ENCODE data around the gene SELENOF.
A peak's percentile ranks its signal among the peaks of the same experiment; 100 is the strongest.

The SELENOF gene

GRCh38 chr1:86939406-86939805 lies 25.5 kb upstream of the SELENOF start:
- Histone ChIP-seq H2AK5ac (ENCODE audit: low read length) (no peak overlapping the region), H4K8ac (ENCODE audit: low read depth, low read length) (no peak overlapping the region), H3K79me1 (ENCODE audit: low read length) (no peaks in the 10 kb centered on the region), H4K5ac (ENCODE audit: low read length) (no peak overlapping the region), H3K23ac (ENCODE audit: low read length) (no peak overlapping the region), H3K56ac (ENCODE audit: low read length) (no peak overlapping the region), H2BK5ac (ENCODE audit: low read length) (no peak overlapping the region), H3K18ac (ENCODE audit: low read length) (no peak overlapping the region), H2BK15ac (replicated peaks; ENCODE audit: low read depth) (no peak overlapping the region), H3K4ac (ENCODE audit: low read depth, low read length) (no peak overlapping the region), H3K27me3 (ENCODE audit: insufficient read depth, low read length, poor library complexity) (no peaks in the 10 kb centered on the region), H3K4me1 (ENCODE audit: control insufficient read depth, low read depth, low read length) (no peaks in the 10 kb centered on the region), H3K36me3 (ENCODE audit: control insufficient read depth, insufficient read depth, low read length) (no peaks in the 10 kb centered on the region), H3K4me2 (ENCODE audit: low read length) (no peak overlapping the region), H3K27ac (ENCODE audit: low read depth, low read length) (no peak overlapping the region), H2BK120ac (ENCODE audit: low read depth, low read length) (no peak overlapping the region), H3K4me3 (ENCODE audit: low read length) (no peak overlapping the region), H3K9ac (ENCODE audit: low read length) (no peak overlapping the region), H3K79me2 (ENCODE audit: control insufficient read depth, insufficient read depth, low read length) (peaks cover 7% of the 10 kb centered on the region)
- no CpG with 5 or more reads among the region's 3 CpGs for WGBS (ENCODE audit: extremely low coverage, insufficient coverage, low lambda C conversion rate)
- DNase-seq, result no peak

GRCh38 chr1:86938855-86939254 lies 24.9 kb upstream of the SELENOF start:
- no peak overlapping the region for H3K23ac ChIP-seq (ENCODE audit: low read length)
- DNase-seq, result no peak
- no peak overlapping the region for H3K9ac ChIP-seq (ENCODE audit: low read length)
- peaks cover 10% of the 10 kb centered on the region for H3K79me2 ChIP-seq (ENCODE audit: control insufficient read depth, insufficient read depth, low read length)
- H3K4ac ChIP-seq (ENCODE audit: low read depth, low read length), result no peak overlapping the region
- H3K4me3 ChIP-seq (ENCODE audit: low read length), result no peak overlapping the region
- H2AK5ac ChIP-seq (ENCODE audit: low read length), result no peak overlapping the region
- no peak overlapping the region for H2BK15ac ChIP-seq (replicated peaks; ENCODE audit: low read depth)
- no peak overlapping the region for H3K27ac ChIP-seq (ENCODE audit: low read depth, low read length)
- H2BK5ac ChIP-seq (ENCODE audit: low read length), result no peak overlapping the region
- no peaks in the 10 kb centered on the region for H3K27me3 ChIP-seq (ENCODE audit: insufficient read depth, low read length, poor library complexity)
- H3K4me2 ChIP-seq (ENCODE audit: low read length), result no peak overlapping the region
- no peak overlapping the region for H3K56ac ChIP-seq (ENCODE audit: low read length)
- WGBS (ENCODE audit: extremely low coverage, insufficient coverage, low lambda C conversion rate), result no CpG with 5 or more reads among the region's 2 CpGs
- peaks cover 2% of the 10 kb centered on the region for H3K79me1 ChIP-seq (ENCODE audit: low read length)
- peaks cover 1% of the 10 kb centered on the region for H3K4me1 ChIP-seq (ENCODE audit: control insufficient read depth, low read depth, low read length)
- H4K8ac ChIP-seq (ENCODE audit: low read depth, low read length), result no peak overlapping the region
- no peak overlapping the region for H4K5ac ChIP-seq (ENCODE audit: low read length)
- H2BK120ac ChIP-seq (ENCODE audit: low read depth, low read length), result no peak overlapping the region
- H3K18ac ChIP-seq (ENCODE audit: low read length), result no peak overlapping the region
- no peaks in the 10 kb centered on the region for H3K36me3 ChIP-seq (ENCODE audit: control insufficient read depth, insufficient read depth, low read length)

- Histone ChIP-seq H2BK5ac (ENCODE audit: low read length) (no peak overlapping the region), H4K8ac (ENCODE audit: low read depth, low read length) (no peak overlapping the region), H4K5ac (ENCODE audit: low read length) (no peak overlapping the region), H3K18ac (ENCODE audit: low read length) (no peak overlapping the region), H3K4me3 (ENCODE audit: low read length) (no peak overlapping the region), H3K56ac (ENCODE audit: low read length) (no peak overlapping the region), H3K4ac (ENCODE audit: low read depth, low read length) (no peak overlapping the region), H3K4me1 (ENCODE audit: control insufficient read depth, low read depth, low read length) (peaks cover 5% of the 10 kb centered on the region), H3K4me2 (ENCODE audit: low read length) (no peak overlapping the region), H3K23ac (ENCODE audit: low read length) (no peak overlapping the region), H3K36me3 (ENCODE audit: control insufficient read depth, insufficient read depth, low read length) (no peaks in the 10 kb centered on the region), H2BK15ac (replicated peaks; ENCODE audit: low read depth) (no peak overlapping the region), H3K27ac (ENCODE audit: low read depth, low read length) (no peak overlapping the region), H3K27me3 (ENCODE audit: insufficient read depth, low read length, poor library complexity) (no peaks in the 10 kb centered on the region), H3K79me2 (ENCODE audit: control insufficient read depth, insufficient read depth, low read length) (peaks cover 13% of the 10 kb centered on the region), H3K79me1 (ENCODE audit: low read length) (peaks cover 2% of the 10 kb centered on the region), H3K9ac (ENCODE audit: low read length) (no peak overlapping the region), H2AK5ac (ENCODE audit: low read length) (no peak overlapping the region), H2BK120ac (ENCODE audit: low read depth, low read length) (no peak overlapping the region)
- no peak for DNase-seq
- WGBS (ENCODE audit: extremely low coverage, insufficient coverage, low lambda C conversion rate), result no CpG with 5 or more reads among the region's 1 CpG
Observed at GRCh38 chr1:86938450-86938849, 24.5 kb upstream of the SELENOF start.

GRCh38 chr1:86933562-86934377 lies 19.8 kb upstream of the SELENOF start:
- no peaks in the 10 kb centered on the region for H3K27me3 ChIP-seq (ENCODE audit: insufficient read depth, low read length, poor library complexity)
- H3K56ac ChIP-seq (ENCODE audit: low read length), result peak overlapping the region; percentile 26
- H3K4me2 ChIP-seq (ENCODE audit: low read length), result no peak overlapping the region
- H3K4ac ChIP-seq (ENCODE audit: low read depth, low read length), result no peak overlapping the region
- H3K23ac ChIP-seq (ENCODE audit: low read length), result no peak overlapping the region
- H2BK5ac ChIP-seq (ENCODE audit: low read length), result no peak overlapping the region
- peaks cover 7% of the 10 kb centered on the region for H3K79me2 ChIP-seq (ENCODE audit: control insufficient read depth, insufficient read depth, low read length)
- peak overlapping the region; percentile 33 for H3K27ac ChIP-seq (ENCODE audit: low read depth, low read length)
- no peak overlapping the region for H3K18ac ChIP-seq (ENCODE audit: low read length)
- H2AK5ac ChIP-seq (ENCODE audit: low read length), result no peak overlapping the region
- H2BK120ac ChIP-seq (ENCODE audit: low read depth, low read length), result no peak overlapping the region
- H3K4me1 ChIP-seq (ENCODE audit: control insufficient read depth, low read depth, low read length), result peaks cover 6% of the 10 kb centered on the region
- H4K8ac ChIP-seq (ENCODE audit: low read depth, low read length), result no peak overlapping the region
- H3K79me1 ChIP-seq (ENCODE audit: low read length), result peaks cover 2% of the 10 kb centered on the region
- peak; percentile 30 for DNase-seq
- no peak overlapping the region for H4K5ac ChIP-seq (ENCODE audit: low read length)
- H3K4me3 ChIP-seq (ENCODE audit: low read length), result no peak overlapping the region
- H2BK15ac ChIP-seq (replicated peaks; ENCODE audit: low read depth), result no peak overlapping the region
- H3K9ac ChIP-seq (ENCODE audit: low read length), result peak overlapping the region; percentile 14
- no peaks in the 10 kb centered on the region for H3K36me3 ChIP-seq (ENCODE audit: control insufficient read depth, insufficient read depth, low read length)
- WGBS (ENCODE audit: extremely low coverage, insufficient coverage, low lambda C conversion rate), result no CpG with 5 or more reads among the region's 7 CpGs

GRCh38 chr1:86933051-86933450 lies 19.1 kb upstream of the SELENOF start:
- Histone ChIP-seq H3K36me3 (ENCODE audit: control insufficient read depth, insufficient read depth, low read length) (no peaks in the 10 kb centered on the region), H3K9ac (ENCODE audit: low read length) (no peak overlapping the region), H3K56ac (ENCODE audit: low read length) (no peak overlapping the region), H4K8ac (ENCODE audit: low read depth, low read length) (no peak overlapping the region), H2AK5ac (ENCODE audit: low read length) (no peak overlapping the region), H3K4ac (ENCODE audit: low read depth, low read length) (no peak overlapping the region), H2BK5ac (ENCODE audit: low read length) (no peak overlapping the region), H3K27ac (ENCODE audit: low read depth, low read length) (no peak overlapping the region), H2BK120ac (ENCODE audit: low read depth, low read length) (no peak overlapping the region), H3K79me2 (ENCODE audit: control insufficient read depth, insufficient read depth, low read length) (peaks cover 7% of the 10 kb centered on the region), H3K4me1 (ENCODE audit: control insufficient read depth, low read depth, low read length) (peaks cover 6% of the 10 kb centered on the region), H2BK15ac (replicated peaks; ENCODE audit: low read depth) (no peak overlapping the region), H3K27me3 (ENCODE audit: insufficient read depth, low read length, poor library complexity) (no peaks in the 10 kb centered on the region), H3K4me2 (ENCODE audit: low read length) (no peak overlapping the region), H3K23ac (ENCODE audit: low read length) (no peak overlapping the region), H4K5ac (ENCODE audit: low read length) (no peak overlapping the region), H3K79me1 (ENCODE audit: low read length) (peaks cover 2% of the 10 kb centered on the region), H3K4me3 (ENCODE audit: low read length) (no peak overlapping the region), H3K18ac (ENCODE audit: low read length) (no peak overlapping the region)
- no peak for DNase-seq
- WGBS (ENCODE audit: extremely low coverage, insufficient coverage, low lambda C conversion rate), result 100% methylated on average over 1 of the region's 3 CpGs

GRCh38 chr1:86928819-86929218 lies 14.9 kb upstream of the SELENOF start:
- Histone ChIP-seq H3K36me3 (ENCODE audit: control insufficient read depth, insufficient read depth, low read length) (no peaks in the 10 kb centered on the region), H3K4me1 (ENCODE audit: control insufficient read depth, low read depth, low read length) (peaks cover 4% of the 10 kb centered on the region), H3K79me2 (ENCODE audit: control insufficient read depth, insufficient read depth, low read length) (peaks cover 7% of the 10 kb centered on the region), H4K8ac (ENCODE audit: low read depth, low read length) (no peak overlapping the region), H3K56ac (ENCODE audit: low read length) (no peak overlapping the region), H3K4me2 (ENCODE audit: low read length) (no peak overlapping the region), H3K9ac (ENCODE audit: low read length) (no peak overlapping the region), H3K27me3 (ENCODE audit: insufficient read depth, low read length, poor library complexity) (no peaks in the 10 kb centered on the region), H3K23ac (ENCODE audit: low read length) (no peak overlapping the region), H2AK5ac (ENCODE audit: low read length) (no peak overlapping the region), H2BK15ac (replicated peaks; ENCODE audit: low read depth) (no peak overlapping the region), H3K18ac (ENCODE audit: low read length) (no peak overlapping the region), H2BK5ac (ENCODE audit: low read length) (no peak overlapping the region), H3K4me3 (ENCODE audit: low read length) (no peak overlapping the region), H2BK120ac (ENCODE audit: low read depth, low read length) (no peak overlapping the region), H3K4ac (ENCODE audit: low read depth, low read length) (no peak overlapping the region), H3K79me1 (ENCODE audit: low read length) (no peaks in the 10 kb centered on the region), H4K5ac (ENCODE audit: low read length) (no peak overlapping the region), H3K27ac (ENCODE audit: low read depth, low read length) (no peak overlapping the region)
- no peak for DNase-seq
- WGBS (ENCODE audit: extremely low coverage, insufficient coverage, low lambda C conversion rate), result no CpG with 5 or more reads among the region's 1 CpG

All from mesendoderm (in vitro differentiated cells).